Mononuclear cell (primary cell): ENCODE data around the gene AIFM2. TPM values are rescaled to one million over a fixed set of nuclear protein-coding genes. Genes with fewer than 3 reads are reported as not detected.
A peak's percentile ranks its signal among the peaks of the same experiment; 100 is the strongest.
"Not testable (repeated sequence)": the region's sequence is repeated elsewhere in the genome, so short reads cannot be mapped to it uniquely, and the experiment has no call there.

Experiments
- H3K27me3 ChIP-seq: 2 replicates; pipeline ENCODE4 v1.6.0; 2011; ENCODE audit warnings: low read length, control low read depth; ENCODE audit not compliant: insufficient read depth
- H3K4me1 ChIP-seq: 2 replicates; pipeline ENCODE4 v1.5.1; 2011; ENCODE audit warnings: mild to moderate bottlenecking, low read length, control low read depth; ENCODE audit not compliant: insufficient read depth
- H3K4me3 ChIP-seq: 2 replicates; pipeline ENCODE4 v1.5.1; 2011; ENCODE audit warnings: mild to moderate bottlenecking, low read length, moderate library complexity
- H3K9me3 ChIP-seq: 2 replicates; pipeline ENCODE4 v1.5.1; 2011; ENCODE audit warnings: low read depth, mild to moderate bottlenecking, control low read depth, low read length
- total RNA-seq: library from RNA; depleted of rRNA; stranded (reverse); fragments of >200 nt; gene quantifications from one replicate; pipeline ENCODE4 v1.2.3, GENCODE V29; 2012

Gene AIFM2
- 1.0 TPM for total RNA-seq

DNA sequence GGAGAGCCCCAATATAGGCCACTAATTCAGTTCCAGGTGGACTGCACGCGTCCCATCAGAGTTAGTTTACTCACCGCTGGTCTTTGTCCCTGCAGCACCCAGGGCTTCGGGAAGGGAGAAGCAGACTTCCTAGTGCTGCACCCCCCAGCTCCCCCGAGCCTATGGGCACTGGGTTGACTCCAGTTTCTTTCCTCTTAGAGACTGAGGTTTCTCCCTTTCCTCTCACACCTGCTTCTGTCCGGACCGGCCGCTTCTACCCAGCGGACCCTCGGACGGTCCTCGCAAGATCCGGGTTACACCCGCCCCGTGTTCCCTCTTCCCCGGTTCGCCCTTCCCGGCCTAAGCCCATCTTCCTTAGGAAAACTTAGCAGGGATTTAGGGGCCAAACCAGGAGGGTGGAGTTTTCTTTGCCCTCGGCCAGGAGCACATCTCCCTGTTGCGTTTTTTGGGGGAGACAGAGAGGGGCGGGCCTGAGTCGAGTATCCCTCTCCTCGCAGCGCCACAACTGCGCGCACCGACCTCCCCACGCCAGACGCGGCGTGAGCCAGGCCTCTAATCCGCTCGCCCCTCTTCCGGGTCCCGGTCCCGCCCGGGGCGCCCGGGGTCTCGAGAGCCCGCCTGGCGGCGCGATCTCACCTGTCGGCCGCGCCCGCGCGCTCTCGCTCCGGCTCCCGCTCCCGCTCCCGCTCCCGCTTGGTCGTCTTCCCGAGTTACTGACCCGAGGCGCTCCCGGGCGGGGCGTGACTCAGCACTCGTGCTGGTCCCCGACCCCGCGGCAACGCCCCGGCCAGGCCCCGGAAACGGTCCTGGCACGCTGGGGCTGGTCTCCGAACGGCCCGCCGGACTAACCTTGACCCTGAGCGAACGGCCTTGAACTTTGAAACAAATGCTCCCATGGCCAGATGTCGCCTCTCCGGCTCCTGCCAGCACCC lies at the start of gene AIFM2:
Gene AIFM2 (minus strand): TSS at position 728 of the 932 bp plus-strand sequence. CDS start 8,741 bp downstream, outside the sequence.
- peaks cover 19% of the 10 kb centered on the region for H3K4me1 ChIP-seq

DNA sequence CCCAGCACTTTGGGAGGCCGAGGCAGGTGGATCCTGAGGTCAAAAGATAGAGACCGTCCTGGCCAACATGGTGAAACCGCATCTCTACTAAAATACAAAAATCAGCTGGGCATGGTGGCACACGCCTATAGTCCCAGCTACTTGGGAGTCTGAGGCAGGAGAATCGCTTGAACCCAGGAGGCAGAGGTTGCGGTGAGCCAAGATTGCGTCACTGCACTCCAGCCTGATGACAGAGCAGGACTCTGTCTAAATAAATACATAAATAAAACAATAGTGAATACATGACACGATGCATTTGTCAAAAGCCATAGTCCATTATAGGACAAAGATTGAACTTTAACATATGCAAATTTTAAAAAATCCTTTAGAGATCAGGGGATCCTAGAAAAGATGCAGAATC lies 46.6 kb upstream of the AIFM2 start:
- not testable (repeated sequence) for H3K9me3 ChIP-seq, H3K4me3 ChIP-seq, H3K27me3 ChIP-seq
- H3K4me1 ChIP-seq = peaks cover 15% of the 10 kb centered on the region

More for the DNA sequence above, at the start of gene AIFM2:
- peak within 1 kb of the TSS; percentile 52 for H3K4me3 ChIP-seq
- H3K9me3 ChIP-seq = no peaks in the 10 kb centered on the region
- H3K27me3 ChIP-seq = no peaks in the 10 kb centered on the region

DNA sequence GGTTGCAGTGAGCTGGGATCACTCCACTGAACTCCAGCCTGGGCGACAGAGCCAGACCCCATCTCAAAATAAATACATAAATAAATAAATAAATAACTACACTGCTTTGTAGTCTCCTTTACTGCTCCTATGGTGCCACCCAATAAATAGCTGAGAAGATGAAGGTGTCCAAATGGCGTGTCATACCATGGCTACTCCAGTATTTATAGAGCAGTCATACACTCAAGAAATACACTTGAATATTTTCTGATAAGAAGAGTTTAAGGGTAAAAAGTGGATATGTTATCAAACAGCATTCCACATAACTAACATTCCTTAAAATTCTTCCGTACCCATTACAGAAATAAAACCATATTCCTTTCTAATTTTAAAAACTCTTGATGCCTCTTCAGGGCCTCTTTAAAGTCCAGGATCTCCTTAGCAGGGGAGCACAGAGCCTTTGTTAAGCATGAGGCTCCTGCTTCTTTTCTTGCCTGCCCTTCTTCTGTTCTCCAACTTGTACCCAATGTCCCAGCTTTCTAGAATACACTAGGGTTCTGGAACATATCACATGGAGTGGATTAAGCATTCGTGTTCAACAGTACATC lies 45.6 kb upstream of the AIFM2 start:
- H3K4me3 ChIP-seq = no peak overlapping the region
- peaks cover 4% of the 10 kb centered on the region for H3K27me3 ChIP-seq
- H3K9me3 ChIP-seq = no peaks in the 10 kb centered on the region
- H3K4me1 ChIP-seq = peaks cover 22% of the 10 kb centered on the region

DNA sequence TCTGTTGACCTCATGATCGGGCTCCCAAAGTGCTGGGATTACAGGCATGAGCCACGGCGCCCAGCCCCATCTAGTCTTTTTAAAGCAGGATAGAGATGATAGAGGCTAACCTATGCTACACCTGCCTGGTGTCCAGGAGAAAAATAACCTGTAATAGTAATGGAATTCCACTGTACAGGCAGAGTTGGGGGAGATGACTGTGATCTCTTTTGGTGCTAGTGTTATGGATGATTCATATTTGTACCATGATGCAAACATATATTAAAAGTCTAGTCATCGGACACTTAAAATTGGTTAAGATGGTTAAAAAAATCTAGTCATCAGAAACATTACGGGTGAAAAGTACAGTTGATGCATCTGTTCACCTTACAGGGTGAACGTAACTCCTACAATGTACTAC lies 43.8 kb upstream of the AIFM2 start:
- H3K4me1 ChIP-seq = peaks cover 22% of the 10 kb centered on the region
- H3K9me3 ChIP-seq = no peaks in the 10 kb centered on the region
- peaks cover 4% of the 10 kb centered on the region for H3K27me3 ChIP-seq
- H3K4me3 ChIP-seq = no peak overlapping the region

DNA sequence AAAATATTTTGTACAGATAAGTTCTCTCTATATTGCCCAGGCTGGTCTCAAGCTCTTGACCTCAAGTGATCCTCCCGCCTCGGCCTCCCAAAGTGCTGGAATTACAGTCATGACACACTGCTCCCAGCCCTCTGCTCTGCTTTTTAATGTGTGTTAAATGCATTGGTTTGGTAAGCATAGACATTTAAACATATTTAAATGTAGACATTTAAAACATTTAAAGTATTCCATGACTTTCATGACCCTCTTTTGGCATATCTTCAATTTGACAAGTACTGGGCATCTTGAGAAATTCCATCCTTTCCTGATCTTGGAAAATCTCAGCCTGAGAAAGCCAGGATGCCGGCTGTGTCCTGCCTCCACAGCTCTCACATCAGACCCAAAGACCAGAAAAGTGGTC lies 42.9 kb upstream of the AIFM2 start:
- H3K4me3 ChIP-seq = no peak overlapping the region
- peaks cover 4% of the 10 kb centered on the region for H3K27me3 ChIP-seq
- H3K9me3 ChIP-seq = no peaks in the 10 kb centered on the region
- H3K4me1 ChIP-seq = peaks cover 28% of the 10 kb centered on the region

DNA sequence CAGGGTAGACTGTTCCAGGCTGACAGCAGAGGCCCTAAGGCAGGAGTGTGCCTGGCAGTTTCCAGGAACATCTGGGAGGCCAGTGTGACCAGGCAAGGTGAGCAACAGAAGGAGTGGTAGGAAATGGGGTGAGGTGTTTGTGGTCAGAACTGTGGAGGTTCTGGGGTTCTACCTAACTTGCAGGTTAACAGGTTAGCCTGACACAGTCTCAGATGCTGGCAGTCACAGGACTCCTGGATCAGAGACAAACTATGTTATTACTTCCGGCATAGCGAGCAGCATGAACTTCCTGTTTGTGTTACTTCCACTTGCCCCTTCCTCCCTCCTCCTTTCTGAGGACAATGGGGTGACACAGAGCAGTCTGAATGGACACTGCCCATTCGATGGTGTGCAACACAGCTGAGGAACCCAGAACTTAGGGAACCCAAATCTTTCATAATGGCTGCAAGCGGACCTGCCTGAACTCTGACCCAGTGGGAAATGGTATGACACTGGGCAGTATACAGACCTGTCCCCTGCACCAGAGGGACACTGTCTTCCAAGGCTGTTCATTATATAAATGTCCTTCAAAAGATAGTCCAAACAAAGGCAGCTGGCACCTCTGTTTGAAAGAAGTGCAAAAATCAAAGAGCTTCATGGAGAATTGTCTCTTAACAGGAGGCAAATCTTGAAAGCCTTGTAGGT lies 41.6 kb upstream of the AIFM2 start:
- Histone ChIP-seq H3K27me3 (no peaks in the 10 kb centered on the region), H3K4me3 (no peak overlapping the region), H3K9me3 (no peaks in the 10 kb centered on the region), H3K4me1 (peaks cover 34% of the 10 kb centered on the region)

DNA sequence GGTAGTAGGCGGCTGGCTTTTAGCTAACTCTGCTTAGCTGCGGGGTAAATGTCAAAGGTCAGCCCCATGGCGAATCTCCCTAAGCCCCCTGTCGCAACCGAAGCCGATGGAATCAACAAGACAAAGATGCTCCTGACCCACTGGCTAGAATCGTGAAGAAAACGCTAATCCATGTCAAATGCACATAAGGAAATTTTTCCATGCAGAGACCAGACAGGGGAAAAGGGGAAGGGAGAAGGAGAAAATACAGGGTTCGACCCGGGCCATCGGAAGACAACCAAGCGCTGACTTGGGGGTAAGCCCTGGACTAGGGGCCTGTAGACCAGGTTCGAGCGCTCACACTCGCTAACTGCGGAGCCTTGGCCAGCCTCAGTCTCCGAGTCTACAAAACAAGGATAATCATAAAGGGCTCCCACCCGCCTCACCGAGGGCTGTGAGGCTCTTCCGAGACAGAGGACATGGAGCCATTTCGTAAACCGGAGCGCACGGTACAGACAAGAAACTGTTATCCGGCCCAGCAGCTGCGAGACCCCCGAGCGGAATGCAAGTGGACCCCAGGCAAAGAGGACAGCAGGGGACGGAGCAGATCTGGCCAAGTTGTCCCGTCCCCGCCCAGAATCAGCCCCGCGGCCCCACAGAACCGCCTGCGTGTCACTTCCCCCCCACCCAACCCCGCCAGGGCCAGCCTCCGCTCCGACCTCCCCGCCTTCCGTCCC lies 37.2 kb upstream of the AIFM2 start:
- Histone ChIP-seq H3K9me3 (no peaks in the 10 kb centered on the region), H3K4me1 (peaks cover 64% of the 10 kb centered on the region), H3K4me3 (peak overlapping the region; percentile 97)

DNA sequence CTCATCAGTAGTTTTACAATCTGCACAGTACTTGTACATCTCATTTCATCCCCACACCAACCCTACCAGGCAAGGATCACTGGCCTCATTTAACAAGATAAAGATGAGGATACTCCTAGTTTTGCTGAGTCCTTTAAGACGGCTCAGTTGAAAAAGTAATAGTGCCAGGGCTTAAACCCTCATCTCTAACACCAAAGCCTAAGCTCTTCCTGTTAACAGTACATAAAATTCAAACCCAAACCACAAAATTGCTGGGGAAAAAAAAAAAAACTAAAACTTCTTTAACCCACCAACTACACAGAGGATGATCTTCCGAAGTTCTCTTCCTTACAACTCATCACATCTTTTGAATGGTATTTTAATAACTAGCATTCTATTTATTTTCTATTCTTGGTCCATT lies 36.4 kb upstream of the AIFM2 start:
- Histone ChIP-seq H3K4me3 (peak overlapping the region; percentile 97), H3K4me1 (peaks cover 64% of the 10 kb centered on the region), H3K9me3 (no peaks in the 10 kb centered on the region), H3K27me3 (no peaks in the 10 kb centered on the region)

More for the DNA sequence above, 37.2 kb upstream of the AIFM2 start:
- H3K27me3 ChIP-seq = no peaks in the 10 kb centered on the region

DNA sequence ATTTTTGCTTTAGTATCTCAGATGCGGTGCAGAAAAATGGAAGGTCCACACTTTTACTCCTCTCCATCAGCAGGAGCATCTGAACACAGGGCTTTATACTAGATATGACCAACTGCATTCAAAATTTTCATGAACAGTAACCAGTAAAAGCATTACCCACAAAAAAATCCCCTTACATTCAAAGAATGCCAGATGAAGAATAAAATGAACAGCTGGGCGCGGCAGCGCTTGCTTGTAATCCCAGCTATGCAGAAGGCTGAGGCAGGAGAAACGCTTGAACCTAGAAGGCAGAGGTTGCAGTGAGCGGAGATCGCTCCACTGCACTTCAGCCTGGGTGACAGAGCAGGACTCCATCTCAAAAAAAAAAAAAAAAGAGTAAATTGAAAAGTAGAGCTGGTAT lies 34.6 kb upstream of the AIFM2 start:
- peaks cover 75% of the 10 kb centered on the region for H3K4me1 ChIP-seq
- no peaks in the 10 kb centered on the region for H3K9me3 ChIP-seq
- no peak overlapping the region for H3K4me3 ChIP-seq
- H3K27me3 ChIP-seq = no peaks in the 10 kb centered on the region

DNA sequence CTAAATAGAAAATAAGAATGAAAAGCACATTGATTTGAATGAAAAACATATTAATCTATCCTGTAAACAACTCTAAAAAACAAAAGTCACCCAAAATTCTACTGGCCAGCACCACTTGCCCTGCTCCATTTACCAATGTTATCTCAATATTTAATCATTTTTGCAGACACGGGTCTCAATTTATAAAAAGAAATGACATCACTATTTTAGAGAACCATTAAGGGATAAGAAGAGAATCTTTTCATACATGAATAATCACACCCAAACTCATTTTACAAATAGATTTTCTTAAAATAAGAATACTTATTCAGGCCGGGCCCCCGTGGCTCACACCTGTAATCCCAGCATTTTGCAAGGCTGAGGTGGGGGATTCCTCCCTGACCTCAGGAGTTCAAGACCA lies 33.8 kb upstream of the AIFM2 start:
- Histone ChIP-seq H3K4me1 (peaks cover 82% of the 10 kb centered on the region), H3K9me3 (no peaks in the 10 kb centered on the region), H3K27me3 (no peaks in the 10 kb centered on the region), H3K4me3 (no peak overlapping the region)

DNA sequence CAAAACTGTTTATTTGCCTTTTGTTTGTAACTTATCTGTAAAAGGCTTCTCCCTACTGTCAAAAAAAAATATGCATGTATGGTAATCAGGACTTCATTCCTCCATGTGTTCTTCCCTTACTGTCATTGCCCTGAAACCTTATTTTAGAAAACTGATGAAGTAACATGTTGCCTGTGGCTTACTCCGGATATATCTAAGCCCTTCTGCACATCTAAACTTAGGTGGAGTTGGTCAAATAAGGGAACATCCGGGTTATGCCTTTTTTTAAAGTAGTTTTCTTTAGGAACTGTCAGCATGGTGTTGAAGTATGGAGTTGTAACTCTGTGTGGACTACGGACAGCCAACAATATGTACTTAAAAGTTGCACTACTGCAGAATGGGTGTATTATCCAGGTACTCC lies 31.5 kb upstream of the AIFM2 start:
- no peaks in the 10 kb centered on the region for H3K27me3 ChIP-seq
- no peaks in the 10 kb centered on the region for H3K9me3 ChIP-seq
- peaks cover 70% of the 10 kb centered on the region for H3K4me1 ChIP-seq
- H3K4me3 ChIP-seq = no peak overlapping the region

DNA sequence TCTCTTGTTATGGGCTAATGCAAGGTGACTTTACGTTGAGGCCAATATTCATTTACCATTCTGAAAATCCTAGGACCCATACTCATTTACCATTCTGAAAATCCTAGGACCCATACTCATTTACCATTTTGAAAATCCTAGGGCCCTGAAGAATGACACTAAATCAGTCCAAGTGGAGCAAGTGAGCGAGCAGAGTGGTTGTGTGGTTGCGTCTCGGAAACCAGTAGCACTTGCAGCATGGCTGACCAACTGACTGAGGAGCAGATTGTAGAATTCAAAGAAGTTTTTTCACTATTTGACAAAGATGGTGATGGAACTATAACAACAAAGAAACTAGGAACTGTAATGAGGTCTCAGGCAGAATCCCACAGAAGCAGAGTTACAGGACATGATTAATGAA lies 30.8 kb upstream of the AIFM2 start:
- Histone ChIP-seq H3K4me3 (no peak overlapping the region), H3K4me1 (peaks cover 62% of the 10 kb centered on the region), H3K27me3 (no peaks in the 10 kb centered on the region), H3K9me3 (no peaks in the 10 kb centered on the region)

DNA sequence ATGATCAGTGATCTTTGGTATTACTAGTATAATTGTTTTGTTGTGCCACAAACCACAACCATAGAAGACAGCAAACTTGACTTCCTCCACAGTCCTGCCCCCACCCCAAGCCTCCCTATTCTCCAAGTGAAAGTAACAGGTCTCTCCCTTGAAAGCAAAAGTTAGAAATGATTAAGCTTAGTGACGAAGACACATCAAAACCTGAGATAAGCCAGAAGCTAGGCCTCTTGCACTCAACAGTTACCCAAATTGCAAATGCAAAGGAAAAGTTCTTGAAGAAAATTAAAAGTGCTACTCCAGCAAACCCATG lies 30.2 kb upstream of the AIFM2 start:
- Histone ChIP-seq H3K9me3 (no peaks in the 10 kb centered on the region), H3K4me1 (peaks cover 56% of the 10 kb centered on the region), H3K27me3 (no peaks in the 10 kb centered on the region), H3K4me3 (no peak overlapping the region)

DNA sequence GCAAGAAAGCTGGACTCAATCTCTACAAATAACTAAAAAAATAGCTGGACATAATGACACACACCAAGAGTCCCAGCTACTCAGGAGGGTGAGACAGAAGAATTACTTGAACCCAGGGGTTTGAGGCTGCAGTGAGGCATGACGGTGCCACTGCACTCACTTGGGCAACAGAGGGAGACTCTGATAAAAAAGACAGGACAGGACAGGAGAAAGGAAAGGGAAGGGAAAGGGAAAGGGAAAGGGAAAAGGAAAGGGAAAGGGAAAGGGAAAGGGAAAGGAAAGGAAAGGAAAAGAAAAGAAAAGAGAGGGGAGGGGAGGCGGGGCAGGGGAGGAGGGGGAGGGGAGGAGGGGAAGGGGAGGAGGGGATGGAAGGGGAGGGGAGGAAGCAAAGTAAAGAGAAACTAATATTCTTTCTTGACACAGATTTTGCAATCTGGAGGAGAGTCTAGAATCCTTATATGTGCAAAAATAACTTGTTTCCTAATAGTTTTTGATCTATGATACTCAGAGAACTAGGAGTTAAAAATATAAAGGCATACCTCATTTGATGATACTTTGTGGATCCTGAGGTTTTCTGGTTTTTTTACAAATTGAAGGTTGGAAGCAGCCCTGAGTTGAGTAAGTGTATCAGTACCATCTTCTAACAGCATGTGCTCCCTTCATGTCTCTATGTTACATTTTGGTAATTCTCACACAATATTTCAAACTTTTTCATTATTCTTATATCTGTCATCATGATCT lies 29.7 kb upstream of the AIFM2 start:
- no peaks in the 10 kb centered on the region for H3K27me3 ChIP-seq
- H3K4me3 ChIP-seq = no peak overlapping the region
- no peaks in the 10 kb centered on the region for H3K9me3 ChIP-seq
- H3K4me1 ChIP-seq = peaks cover 51% of the 10 kb centered on the region
